ENCODE data around the gene BANP.
A peak's percentile ranks its signal among the peaks of the same experiment; 100 is the strongest.
"Not testable (repeated sequence)": the region's sequence is repeated elsewhere in the genome, so short reads cannot be mapped to it uniquely, and the experiment has no call there.

BANP gene

DNA sequence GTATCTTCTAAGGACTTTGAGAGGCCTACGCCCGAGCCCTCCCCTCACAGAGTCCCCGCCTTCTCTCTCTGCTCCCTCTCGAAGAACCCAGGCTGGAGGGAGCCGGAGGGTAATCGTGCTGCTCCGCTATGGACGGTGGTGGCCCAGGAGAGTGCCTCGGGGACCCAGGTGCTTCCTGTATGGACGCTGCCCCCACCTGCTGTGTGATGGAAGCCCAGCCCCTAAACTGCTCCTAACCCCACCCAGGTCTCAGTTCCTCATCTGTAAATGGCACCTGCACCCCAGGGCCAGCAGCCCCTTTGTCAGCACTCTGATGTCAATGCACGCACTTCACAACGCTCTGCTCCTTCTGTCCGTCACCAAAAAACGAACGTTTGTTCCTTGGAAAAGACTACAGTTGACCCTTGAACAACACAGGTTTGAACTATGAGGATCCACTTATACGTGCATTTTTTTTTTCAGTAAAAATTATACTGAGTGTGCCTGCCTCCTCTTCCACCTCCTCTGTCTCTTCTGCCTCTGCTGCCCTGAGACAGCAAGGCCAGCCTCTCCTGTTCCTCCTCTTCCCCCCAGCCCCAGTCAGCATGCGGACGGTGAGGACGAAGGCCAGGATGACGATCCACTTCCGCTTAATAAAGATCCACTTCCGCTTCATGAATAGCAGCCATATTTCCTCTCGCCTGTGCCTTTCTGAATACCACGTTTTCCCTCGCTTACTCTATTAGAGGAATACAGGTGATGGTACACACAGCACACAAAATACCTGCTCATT is 118.3 kb downstream of the BANP start:
- peak; percentile 87 for DNase-seq

DNA sequence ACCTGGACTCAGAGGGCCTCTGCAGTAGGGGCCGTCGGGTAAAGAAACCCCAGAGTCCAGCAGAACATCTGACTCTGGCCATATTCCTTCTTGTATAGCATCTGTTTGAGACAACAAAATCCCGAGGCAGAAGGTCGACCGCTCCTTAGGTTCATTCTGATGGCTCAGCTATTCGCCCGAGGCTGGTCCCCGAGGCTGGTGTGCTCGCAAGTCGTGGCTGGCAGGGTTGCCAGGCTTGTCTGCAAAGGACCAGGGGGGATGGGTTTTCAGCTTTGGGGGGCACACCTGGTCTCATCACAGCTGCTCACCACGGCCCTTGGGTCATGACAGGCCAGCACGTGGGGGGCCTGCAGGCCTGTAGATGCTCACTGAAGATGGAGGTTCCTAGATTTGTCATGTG is 119.1 kb downstream of the BANP start:
- DNase-seq = no peak

DNA sequence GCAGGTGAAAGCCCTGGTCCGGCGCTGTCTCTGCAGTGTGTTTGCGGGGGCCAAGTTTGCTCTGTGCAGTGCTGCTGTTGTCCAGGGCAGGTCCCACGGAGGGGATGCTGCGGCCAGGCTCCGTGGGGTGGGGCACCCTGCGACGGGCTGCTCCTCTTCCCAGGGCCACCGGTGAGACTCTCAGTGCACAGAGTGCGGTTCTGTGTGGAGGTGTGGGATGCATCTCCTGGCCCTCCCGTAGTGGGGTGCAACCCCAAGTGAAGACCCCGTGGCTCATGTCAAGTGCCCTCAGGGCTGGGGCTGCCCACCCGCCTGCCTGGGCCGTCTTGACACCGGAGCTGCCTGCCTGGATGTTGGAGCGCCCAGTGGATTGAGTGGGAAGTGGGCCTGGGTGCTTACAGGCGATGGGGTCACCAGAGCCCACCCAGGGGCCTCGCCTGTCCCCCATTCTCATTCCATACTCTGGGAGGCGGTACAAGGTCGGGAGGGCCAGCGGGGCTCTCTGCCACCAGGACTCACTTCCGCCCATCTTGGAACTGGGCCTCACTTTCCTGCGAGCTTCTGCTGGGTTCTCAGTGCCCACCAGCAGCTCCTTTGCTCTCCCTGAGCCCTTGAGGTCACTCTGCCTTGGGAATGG is 119.9 kb downstream of the BANP start:
- no peak for DNase-seq

DNA sequence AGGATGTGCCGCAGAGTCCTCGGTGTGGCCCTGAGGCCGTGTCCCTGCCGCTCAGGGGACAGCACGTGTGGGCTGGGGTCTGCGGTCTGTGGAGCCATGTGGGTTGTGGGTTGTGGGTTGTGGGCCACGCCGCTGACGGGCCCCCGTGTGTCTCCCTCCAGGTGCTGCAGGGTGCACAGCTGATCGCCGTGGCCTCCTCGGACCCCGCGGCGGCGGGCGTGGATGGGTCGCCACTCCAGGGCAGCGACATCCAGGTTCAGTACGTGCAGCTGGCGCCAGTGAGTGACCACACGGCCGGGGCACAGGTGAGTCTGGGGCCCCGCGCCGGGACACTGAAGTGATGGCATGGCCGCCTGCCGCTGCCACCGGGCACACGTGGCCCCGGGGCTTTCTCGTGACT is 120.7 kb downstream of the BANP start:
- no peak for DNase-seq

DNA sequence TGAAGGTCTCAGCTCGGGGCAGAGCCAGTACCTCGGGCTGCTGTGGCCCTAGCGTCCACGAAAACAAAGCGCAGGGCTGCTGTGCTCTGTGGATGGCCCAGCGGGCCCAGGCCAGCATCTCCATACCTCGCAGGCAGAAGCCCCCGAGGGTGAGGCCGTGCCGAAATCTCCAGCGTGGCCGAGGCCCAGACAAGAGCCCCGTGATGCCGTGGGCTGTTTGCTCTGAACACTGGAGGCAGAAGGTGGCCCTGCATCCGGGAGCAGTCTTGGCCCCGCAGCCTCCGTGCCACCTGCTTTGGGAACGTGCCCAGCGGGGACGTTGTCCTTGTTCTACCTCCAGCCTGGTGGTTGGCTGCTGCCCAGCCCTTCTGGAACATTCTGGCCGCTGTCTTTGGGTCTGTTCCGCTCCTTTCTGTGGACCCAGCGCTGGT is 121.4 kb downstream of the BANP start:
- no peak for DNase-seq

DNA sequence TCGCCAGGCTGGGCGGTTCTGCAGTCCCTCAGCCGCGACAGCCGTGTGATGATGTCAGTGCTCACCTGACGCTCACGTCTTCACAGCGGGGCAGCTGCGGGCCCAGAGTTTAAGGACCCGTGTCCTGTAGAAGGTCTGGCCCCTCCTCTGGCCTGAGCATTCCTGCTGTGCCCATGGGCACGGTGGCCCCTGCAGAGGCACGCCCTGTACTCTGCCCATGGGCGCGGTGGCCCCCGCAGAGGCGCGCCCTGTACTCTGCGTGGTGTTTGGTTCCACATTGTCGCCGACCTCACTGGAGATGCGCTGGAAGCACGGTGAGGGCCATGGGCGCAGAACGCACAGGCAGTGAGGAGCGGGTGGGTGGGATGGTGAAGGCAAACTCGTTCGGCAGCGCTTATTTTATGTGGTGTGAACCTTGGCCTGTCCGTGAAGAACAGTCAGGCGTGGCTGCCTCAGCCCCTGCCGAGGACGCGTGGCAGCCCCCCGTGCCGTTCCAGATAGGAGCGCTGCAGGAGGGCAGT is 122.0 kb downstream of the BANP start:
- no peak for DNase-seq

DNA sequence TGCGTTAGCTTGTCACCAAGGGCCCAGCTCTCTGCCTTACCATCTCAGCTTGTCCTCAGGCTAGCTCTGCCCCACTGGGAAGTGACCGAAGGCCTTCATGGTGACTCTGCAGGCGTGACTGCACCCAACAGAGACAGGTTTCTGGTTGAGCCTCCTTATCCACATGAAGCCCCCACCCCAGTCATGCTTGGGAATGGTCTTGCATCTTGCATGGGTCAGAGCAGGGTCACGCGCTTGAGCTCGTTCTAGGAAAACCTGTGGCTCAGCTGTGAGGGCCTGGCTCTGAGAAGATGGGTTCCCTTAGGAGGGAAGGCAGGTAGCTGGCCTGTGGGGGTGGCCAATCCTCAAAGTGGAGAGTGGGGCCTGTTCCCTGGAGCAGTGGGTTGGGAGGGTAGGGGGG is 122.8 kb downstream of the BANP start:
- DNase-seq = no peak

DNA sequence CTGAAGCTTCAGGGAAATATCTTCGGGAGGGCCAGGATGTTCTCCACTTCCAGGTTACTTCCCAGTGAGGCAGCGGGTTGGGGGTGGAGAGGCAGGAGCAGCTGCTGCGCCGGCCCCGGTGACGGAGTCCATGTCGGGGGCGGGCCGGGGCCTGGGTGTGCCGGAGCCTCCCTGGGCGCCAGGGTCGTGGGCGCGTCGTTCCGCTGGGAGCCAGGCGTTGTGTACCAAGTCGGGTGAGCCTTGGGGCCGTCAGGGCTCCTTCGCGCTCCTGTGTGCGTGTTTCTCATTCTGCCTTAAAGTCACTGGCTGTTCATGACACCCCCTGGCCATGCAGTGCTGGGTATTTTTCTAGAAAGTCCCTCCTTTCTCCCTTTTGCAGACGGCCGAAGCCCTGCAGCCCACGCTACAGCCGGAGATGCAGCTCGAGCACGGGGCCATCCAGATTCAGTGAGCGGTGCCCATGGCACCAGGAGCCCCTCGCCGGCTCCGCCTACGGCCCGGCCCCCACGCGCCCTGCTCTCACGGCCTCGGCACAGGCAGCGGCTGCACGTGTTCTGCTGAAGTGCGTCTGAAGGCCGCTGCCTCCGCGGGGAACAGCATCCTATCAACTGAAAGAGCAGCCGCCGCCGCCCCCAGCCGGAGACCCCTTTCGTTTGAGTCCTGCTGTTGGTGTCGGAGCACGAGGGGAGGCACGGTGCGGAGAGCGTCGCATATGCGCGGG is 125.1 kb downstream of the BANP start:
- DNase-seq = no peak

DNA sequence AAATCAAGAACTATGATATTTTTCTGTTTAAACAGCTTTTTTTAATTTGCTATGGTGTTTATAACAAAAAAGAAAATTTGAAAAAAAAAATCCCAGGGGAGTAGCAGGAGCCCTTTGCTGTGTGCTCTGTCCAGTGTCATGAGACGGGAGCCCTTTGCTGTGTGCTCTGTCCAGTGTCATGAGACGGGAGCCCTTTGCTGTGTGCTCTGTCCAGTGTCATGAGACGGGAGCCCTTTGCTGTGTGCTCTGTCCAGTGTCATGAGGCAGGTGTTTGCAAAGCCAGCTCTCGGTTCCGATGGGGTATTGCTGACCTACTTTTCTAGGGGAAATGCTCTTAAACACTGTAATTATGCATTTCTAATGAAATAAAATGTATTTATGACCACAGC is 125.7 kb downstream of the BANP start:
- DNase-seq = not testable (repeated sequence)

DNA sequence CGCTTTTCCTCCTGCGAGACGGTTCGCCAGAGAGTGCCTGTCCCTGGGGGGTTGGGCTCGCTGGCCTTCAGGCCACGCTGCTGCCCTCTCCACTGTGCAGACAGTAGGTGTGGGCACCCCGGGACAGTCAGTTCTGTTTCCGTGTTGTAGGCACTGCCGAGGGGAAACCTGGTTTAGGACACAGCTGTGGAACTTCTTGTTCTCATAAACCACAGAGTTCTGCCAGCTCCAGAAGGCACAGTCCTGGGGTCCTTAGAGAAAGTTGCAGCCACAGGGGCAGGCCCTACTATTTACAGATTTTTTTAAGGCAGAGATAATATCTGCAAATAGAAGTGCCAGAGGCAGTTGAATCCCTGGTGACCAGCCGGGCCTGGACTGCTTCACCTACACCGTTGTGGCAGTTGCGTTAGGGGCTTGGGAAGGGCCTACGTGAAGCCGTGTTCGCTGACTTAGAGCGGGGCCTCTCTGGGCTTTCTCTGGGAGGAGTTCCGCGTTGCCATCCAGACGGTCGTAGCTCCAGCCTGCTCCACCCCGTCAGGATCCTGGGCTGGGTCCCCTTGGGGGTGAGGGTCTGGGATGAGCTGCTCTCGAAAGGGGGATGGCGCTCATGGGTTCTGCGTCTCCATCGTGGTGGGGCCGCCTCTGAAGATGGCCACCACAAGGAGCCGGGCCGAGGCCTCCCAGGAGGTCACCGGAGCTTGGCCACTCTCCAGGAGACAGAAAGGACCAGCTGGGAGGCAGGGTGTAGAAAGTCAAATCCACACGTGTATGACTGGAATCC is 126.3 kb downstream of the BANP start:
- DNase-seq = no peak

DNA sequence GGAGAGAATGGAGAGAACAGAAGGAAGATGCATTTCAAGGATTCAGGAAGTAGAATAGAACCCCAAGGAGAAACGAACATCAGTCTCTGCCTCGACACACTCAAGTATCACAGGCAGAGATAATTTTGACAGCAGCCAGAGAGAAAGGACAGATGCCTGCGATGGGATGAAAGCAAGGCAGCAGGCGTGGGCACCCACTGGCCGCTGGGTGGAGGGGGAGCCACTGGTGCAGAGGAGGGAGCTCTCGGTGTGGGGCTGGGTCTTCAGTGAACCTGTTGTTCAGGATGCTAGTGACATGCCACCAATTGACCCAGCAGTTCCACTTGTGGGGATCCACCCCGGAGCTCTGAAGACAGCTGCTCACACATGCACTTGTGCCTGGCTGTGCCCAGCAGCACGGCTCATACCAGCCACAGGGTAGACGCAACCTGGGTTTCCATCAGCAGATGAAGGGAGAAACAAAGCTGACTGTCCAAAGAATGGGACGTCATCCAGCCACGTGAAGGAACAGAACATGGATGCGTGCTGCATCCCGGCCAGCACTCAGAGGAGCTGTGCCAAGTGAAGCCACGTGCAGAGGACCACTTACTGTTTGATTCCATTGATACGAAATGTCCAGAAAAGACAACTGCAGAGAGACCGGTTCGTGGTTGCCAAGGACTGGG is 127.0 kb downstream of the BANP start:
- no peak for DNase-seq

DNA sequence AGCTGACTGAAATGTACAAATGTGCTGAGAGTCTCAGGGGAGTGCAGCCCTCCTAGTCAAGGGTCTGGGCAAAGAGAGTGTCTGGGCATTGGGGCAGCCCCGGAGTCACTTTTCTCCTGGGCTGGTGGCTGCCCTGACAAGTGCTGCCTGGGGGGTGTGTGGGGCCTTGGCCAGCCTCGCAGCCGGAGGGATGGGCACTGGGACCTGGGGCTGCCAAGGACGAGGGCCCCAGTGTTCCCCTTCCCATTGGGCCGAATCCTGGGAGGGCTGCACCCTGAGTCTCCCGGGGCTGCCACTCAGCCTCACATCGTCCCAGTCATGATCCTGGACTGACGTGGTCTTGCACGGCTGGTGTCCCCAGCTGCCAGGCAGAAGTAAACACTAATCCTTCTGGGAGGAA is 132.3 kb downstream of the BANP start:
- no peak for DNase-seq

DNA sequence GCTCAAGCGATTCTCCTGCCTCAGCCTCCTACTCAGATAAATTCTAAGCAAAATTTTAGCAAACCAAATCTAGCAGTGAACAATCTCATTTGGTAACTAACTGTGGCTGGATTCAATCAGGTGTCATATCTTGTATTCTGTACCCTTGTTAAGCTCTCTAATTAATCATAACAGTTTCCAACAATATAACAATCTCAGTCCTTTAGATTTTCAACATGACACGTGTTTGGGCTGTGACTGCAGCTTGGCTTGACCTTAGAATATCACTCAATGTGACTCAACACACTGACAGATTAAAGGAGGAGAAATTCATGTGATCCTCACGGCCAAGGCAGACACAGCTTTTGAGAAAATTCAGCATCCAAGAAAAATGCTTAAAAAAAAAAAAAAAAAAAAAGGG is 133.6 kb downstream of the BANP start:
- DNase-seq = no peak

DNA sequence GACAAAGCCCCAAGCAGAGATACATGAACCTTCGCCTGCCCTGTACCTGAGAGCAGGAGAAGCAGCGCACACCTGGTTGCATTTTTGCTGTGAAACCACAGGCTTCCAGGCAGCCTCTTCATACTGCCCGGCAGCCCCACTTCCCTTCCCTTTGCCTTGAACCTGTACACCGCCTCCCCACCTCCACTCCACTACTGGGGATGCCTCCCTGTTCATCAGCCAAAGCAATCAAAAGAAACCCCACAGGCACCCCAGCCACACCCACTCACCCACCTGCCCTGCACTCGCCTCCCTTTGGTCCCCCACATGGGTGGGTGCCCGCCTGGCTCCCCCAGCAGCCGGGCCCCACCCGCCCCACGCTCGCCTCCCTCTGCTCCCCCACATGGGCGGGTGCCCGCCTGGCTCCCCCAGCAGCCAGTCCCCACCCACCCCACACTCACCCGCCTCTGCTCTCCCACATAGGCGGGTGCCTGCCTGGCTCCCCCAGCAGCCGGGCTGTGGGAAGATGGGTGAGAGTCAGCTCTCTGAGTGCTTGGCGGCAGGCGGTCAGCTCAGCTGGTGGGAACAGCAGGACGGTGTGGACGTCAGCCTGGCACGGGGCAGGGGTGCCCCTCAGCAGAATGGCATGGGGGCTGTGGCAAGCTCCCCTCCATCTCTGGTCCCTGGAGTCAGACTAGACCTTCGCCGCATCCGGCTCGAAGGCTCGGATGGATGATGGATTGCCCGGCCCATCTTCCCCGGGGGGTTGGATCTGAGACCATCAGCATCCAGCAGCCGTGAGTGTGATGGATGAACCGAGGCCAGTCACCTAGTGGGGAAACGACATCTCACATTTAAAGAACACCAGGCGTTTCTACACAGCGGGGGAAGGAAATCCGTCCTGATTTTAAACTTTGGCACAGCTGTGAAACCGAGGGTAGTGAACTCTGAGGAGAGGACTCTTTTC is 135.6 kb downstream of the BANP start:
- no peak for DNase-seq

DNA sequence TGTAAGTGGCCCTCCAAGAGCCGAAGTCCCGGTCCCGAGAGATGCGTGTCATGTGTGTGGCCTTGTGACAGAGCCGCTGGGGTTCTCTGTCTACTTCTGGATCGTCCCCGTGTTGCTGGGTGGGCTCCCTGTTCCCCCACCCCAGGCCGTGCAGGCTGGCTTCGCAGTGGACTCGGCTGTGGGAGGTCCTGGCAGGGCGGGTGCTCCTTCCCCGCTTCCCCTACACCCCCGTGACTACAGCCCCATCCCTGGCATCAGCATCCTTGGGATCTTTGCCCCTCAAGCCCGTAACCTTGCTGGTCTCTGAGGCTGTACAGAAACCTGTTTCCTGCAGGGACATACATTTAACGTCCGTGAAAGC is 136.3 kb downstream of the BANP start:
- DNase-seq = no peak

DNA sequence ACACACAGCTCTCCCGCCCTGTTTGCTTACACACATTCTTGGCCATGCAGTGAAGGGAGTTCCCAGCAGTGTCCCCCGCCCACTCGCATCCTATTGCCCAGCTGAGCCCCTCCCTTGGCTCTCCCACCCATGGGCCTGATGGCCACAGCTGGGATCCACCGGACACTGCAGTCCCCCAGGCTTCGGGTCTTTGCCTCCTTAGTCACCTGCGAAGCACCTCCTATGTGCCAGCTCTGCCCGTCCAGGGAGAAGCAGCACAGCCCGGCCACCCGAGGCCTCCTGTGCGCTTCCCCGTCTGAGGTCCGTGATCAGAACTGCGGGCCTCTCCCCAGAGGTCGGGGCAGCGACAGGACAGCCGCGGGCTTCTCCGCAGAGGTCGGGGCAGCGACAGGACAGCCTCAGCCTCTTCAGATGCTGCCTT is 136.9 kb downstream of the BANP start:
- DNase-seq = no peak

DNA sequence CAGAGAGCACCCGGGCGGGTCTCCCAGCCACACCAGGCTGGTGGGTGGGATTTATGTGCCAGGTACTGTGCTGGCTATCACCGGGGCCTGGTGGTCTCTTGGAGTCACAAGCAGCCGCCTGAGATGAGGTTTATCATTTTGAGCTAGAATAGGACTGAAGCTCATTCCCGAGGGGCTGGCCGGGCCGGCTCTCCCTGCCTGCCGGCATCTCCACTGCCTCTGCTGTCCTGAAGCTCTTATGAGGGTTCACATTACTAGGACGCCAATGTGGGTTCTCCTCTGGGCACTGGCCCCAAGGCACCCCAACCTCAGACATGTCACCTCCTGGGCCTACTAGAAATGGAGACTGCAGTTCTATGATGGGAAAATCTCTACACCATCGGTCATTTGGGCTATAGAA is 137.4 kb downstream of the BANP start:
- not testable (repeated sequence) for DNase-seq

DNA sequence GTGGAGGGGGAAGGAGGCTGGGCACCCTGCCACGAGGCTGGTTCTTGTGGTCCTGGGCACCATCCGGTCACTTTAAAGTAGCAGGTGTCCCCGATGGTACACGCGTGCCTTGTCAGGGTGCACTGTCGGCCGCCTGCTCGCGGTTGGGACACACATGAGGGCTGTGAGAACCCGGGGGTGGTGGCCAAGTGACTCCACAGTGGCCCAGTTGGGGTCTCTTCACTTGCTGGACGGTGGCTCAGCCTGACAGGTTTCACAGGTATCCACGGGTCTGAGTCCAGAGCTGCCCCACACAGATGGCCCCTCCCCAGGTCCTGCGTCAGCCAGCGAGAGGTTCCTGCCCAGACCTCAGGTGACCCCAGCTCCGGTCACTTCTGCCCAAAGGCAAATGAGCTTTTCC is 137.8 kb downstream of the BANP start:
- not testable (repeated sequence) for DNase-seq

DNA sequence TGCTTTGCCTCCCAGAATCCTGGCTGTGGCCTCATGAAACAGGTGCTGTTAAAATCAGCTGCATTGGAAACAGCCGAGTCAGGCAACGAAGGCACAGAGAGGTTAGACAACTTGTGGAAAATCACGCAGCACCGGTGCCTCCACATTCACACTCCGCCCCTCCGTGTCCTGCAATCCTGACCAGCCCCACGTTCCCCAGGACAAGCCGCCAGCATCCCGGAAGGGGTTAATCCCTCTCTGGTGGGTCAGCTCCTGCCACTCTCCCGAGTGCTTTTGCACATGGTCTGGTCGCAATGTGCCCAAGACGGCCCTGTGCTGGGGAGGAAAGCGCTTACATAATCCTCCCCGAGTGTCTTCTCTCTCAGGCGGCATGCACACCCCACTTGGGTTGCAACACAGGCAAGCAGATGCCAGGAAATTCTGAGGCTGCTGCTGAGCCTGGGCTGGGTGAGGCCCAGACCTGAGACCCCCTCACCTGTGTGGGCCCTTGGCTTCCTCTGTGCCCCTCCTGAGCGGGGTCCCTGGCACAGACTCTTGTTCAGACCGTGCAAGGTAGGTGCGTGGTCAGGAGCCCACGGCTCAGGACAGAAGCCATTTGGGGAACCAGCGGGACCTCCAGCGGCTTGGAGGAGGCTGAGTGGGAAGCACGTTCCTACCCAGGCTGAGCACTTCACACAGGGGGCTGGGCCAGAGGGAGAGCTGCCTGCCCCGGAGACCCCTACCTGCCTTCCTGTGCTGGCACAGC is 138.6 kb downstream of the BANP start:
- not testable (repeated sequence) for DNase-seq

DNA sequence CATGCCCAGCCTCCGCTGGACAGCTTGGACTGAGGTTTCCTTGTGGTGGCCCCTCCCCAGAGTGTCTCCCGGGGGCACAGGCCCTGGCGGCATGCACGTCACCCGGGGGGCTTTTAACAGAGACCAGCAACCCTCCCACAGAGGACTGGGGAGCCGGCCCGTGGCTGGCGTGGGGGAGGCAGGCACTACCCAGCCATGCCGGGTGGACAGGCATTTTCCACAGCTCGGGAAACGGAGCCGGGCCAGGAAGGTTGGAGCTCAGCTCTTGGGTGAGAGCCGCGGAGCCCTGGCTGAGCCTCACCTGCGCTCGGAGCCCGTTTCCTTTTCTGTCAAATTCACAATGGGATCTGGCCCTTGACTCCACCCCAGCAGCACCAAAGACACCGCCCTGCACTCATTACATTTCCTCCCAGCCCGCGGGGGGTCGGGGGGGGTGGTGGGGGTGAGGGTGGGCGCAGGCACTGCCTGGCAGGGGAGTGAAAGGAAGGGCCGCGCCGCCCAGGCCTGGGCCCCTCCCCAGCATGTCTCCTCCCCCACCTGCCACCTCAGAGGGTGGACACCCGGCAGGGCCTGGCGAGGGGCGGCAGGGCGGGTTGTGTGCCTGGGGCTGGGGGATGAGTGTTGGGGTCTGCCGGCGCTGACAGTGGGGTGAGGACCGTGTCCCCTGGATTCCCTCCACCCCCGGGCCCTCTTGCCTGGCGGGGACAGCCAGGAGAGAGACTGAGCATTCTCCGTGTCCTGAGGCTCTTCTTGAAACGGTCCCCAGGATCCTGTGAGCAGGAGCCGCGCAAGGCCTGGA is 139.3 kb downstream of the BANP start:
- DNase-seq = not testable (repeated sequence)

Data from CD4-positive, alpha-beta T cell treated with Interferon gamma for 1 hour (primary cell).